Stimulated activated CD4-positive, alpha-beta T cell treated with anti-CD3 and anti-CD28 coated beads, Interleukin-2, amount 100 ng/mL, for 4 hours (primary cell): ENCODE data around the gene ESRP2.
A peak's percentile ranks its signal among the peaks of the same experiment; 100 is the strongest.

Experiments used
- DNase-seq: peaks from one replicate; pipeline ENCODE4 v3.0.0-alpha.2; 2020; ENCODE audit warnings: low read depth

ESRP2 gene

DNA sequence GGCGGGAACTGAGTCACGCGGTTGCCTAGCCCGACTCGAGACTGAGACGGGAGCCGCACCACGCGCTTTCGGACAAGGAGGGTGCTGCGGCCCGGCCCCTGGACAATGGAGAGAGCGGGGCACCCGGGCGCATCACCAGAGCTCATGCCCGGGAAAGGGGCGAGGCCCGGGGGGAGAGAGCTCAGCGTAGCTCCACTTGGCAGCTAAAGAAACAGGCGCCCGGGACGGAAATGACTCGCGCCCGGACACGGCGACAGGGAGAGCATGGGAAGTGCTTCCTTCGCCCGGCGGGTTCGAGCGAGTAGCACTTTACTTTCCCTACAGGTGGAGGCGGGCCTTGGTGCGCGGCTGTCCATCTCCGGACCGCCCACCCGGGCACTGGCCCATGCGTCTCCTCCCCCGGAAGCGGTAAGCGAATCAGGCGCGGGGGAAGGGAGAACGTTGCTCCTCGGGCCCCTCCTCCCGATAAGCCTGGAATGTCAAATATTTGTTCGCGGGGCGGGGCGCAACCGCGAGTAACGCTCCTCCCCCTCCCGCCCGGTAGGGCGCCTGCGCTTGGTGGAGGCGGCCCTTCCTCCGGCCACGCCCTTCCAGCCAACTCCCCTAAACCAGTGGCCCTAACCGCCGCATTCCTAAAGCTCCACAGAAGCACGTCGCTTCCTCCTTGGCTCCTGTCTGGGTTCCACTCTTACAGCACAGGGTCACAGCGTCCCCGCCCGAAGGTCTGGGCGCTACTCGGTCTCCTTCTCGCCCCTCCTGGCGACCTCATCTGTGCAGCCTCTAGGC lies 1.5 kb upstream of the ESRP2 start:
- DNase-seq: peak; percentile 87

DNA sequence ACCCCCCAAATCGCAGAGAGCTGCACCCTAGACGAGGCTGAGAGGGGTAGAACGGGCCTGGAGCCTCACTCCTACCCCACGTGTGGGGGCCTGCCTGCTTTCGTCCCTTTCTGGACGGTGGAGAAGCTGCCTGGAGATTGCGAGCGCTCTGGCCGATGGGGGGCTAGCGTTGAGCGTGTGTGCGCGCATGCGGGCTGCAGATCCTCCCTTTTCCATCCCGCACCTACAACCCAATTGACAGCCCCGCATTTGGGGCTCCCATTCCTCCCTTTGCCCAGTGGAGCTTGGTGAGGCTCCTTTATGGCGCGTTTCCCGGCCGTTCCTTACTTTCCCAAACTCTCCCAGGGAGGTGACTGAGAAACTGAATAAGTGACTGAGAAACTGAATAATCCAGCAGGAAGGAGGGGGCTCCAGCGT lies 907 bp upstream of the ESRP2 start:
- no peak for DNase-seq

DNA sequence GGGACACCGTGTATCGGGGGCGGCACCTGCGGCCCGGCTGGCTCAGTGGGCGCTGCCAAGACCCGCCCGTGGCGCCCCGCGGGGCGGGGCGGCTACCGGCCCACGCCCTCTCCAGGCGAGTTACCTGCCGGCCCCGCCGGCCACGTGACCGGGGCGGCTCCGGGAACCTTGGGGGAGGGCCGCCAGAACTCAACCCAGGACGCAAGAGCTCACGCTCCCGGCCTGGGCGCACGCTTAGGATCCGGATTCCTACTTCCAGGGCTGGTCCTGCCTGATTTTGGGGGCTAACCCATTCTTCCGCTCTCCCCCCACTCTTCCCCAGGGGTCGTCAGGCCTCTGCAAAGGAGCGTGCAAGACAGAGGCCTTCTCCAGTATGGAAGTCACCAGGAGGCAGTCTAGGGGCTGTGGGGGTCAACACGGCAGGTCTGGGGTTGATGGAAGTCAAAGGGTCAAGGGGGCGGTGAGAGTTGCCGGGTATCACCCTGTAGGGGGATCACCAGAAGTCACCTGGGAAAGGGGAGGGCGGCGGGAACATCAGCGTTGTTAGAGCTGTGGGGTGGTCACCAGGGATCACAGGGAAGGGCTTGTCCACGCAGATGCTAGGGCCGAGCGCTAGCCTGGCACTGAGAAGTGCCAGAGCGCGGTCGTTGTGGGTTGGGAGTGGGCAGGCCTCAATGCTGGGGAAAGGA lies 354 bp upstream of the ESRP2 start:
- DNase-seq: no peak

DNA sequence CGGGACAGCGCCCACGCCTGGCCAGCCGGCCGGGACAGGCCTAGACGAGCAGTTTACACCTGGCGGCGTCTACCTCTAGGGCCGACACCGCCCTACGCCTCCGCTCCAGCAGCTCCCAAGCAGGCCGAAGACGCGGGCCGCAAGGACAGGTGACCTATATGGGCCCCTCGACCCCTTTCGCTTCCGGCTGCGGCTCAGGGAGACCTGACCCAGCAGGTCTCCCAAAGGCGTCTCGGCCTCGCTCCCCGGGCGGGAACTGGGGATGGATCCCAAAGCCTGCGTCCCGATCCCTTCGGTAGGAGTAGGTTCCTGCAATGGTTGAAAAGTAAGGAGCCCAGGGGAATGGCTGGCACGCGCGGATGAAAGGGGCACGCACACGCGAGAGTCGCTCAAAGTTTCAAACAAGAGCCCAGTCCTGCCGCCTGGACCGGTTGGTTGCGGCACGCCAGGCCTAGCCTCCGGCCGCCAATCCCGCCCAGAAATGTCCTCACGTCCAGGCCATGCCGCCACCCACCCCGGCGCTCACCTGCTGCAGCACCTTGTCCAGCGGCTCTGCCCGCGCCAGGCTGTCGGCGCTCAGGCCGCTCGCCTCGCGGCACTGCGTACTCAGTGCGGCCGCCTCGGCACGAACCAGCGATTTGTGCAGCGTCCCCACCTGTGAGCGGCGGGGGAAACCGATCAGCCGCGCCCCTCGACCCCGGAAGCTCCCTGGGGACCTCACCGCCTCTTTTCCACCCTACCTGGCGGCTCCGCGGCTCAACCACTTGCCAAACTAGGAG lies 630 bp downstream of the ESRP2 start:
- DNase-seq: no peak

DNA sequence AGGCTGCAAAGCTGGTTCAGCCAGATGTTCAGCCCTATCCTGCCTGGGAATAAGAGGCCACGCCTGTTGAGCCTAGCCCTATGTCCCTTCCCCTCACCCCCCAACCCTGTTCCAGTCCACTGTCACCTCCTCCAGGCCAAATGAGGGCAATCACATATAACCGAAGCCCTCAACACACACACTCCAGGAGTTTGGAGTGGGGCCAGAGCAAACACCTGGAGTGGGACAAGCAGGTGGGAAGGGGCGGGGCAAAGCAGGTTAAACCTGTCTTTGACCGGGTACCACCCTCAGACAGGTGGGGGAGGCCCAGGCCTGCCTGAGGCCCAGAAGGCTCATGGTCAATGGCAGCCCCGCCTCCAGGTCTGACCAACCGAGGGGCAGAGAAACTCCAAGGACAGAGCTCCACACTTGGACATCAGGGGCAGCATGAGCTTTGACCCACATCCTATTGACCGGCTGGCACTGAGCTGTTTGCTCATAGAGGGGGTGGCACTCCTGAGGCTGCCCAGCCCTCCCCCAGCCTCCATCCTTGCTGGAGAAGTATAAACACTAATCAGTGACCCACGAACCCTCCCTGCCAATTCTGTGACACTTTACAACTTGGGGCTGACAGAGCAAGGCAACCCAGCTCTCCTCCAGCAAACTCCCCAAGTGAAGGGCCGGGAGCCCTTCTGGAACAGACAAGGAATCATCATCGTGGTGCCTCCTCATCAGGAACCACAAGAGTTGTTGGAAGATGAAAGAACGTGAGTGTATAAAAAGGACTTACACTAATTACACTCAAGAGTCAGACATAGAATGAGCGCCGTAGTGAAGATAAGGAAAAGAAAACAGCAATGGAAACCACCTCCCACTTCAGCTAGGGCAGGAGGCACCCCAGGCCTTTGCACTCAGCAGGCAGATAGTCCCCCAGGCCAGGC lies 1.5 kb downstream of the ESRP2 start:
- DNase-seq: no peak

DNA sequence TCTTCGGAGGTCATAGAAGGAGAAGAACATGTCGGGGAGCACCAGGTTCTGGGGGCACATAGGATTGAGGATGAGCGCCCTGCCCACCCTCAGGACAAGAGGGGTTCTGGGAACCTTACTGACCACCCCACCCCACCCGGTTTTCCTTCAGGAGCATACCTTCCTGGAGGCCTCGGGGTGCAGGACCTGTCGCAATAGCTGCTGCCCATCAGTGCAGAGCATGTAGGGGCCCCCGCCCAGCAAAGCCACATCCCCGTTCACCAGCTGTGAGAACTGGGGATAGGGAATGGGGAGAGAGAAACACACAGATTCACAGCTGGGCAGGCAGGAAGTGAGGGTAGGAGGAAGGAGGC lies 2.1 kb downstream of the ESRP2 start:
- DNase-seq: no peak

DNA sequence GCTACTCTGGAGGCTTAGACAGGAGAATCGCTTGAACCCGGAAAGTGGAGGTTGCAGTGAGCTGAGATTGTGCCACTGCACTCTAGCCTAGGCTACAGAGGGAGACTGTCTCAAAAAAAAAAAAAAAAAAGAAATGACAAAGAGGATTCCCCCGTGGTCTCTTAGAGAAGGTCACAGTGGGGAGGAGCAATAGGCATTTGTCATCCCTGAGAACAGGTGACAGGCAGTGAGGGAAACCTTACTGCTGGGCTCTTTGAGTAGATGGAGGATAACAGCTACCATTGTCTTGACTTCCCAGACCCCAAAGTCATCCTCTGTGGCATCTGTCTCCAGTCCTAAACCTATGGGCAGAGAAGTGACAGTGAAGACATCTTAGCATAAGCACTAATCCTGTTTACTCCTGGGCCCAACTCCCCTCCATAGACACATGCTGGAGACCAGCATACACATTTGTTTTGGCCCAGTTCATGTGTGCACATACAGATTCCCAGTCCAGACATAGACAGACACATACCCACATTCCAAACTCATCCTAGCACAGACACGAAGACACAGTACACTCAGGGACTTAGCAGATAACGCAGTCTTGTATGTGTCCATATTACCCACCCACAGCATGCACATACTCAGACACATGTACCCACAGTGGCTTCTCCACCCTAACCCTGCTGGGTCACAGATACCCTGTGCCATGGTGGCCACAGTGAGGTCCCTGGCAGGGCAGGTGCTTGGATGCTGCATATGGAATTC lies 2.7 kb downstream of the ESRP2 start:
- no peak for DNase-seq

DNA sequence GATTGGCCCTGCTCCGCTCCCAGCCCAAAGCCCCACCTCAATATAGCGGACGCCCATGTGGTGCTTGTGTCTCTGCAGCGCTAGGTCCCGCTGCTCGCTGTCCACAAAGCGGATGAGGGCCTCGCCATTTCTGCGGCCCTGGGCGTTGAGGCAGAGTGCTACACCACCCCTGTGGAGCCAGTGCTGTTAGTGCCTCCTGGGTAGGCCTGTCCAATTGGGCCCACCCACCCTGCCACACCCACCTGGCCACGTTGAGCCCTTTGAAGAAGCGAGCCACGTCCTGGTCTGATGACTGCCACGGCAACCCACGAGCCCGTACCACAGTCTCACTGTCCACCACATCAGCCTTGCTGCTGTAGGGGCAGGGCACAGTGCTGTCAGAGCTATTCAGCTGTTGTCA lies 3.6 kb downstream of the ESRP2 start:
- no peak for DNase-seq

DNA sequence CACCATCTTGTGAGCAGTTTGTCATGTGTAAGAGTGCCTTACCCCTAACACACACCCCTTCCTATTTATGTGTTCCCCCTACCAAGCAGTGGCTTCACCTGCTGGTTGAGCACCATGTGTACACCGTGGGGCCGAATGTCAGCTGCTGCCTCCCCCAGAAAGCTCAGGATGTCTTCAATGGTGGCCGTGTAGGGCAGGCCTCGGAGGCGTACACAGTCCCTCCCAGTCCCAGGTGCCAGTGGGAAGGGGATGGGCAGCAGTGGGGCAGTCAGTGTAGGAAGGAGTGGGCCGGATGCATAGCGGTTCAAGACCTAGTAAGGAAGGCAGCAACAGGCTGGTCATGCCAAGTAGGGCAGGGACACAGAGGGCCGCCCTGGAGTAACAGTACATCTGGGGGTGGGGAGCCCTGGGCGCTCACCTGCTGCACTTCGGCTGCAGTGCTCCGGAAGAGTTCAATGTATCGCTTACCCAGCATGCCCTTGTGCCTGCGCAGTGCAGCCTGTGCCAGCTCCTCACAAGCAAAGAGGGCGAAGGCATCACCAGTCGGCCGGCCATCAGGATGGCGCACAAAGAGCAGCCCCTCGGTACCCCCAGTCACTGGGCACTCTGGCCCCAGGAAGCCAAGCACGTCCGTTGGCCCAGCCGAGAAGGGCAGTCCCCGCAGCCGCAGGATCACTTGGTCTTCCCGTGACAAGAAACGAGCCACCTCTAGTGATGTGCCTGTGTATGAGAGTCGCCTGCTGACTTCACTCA lies 4.4 kb downstream of the ESRP2 start:
- no peak for DNase-seq

DNA sequence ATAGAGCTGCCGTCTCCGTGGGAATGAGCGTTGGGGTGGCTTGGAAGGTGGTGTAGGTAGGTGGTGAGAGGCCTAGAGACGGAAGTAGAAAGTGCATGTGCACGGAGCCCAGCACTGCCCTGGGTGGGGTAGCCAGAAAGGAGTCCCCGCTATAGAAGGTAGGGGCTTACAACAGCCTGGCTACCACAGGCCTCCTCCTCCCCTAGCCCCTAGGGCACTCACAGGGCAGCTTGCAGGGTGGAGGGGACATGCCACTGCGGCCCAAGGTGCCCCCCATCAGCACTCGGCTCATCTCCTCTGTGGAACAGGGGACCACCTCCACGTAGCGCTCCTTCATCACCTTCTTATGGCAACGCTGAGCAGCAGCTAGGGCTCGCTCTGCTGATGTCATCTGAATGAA lies 5.0 kb downstream of the ESRP2 start:
- DNase-seq: no peak

DNA sequence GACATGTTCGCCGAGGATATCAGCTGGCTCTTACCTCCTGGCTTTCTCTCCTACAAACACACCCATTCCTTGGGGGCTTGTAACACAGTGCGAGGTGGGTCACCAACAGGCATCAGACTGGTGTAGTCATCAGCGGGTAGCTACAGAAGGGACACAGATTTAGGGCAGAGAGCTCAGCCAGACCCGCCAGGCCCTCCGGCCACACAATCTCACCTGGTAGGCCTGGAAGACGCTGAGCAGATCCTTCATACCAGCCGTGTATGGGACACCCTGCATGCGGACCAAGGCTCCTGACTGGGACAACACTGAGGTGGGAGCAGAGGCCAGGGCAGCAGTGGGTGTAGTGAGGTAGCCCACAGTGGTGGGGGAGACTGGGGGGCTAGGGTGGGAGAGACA lies 5.8 kb downstream of the ESRP2 start:
- no peak for DNase-seq

DNA sequence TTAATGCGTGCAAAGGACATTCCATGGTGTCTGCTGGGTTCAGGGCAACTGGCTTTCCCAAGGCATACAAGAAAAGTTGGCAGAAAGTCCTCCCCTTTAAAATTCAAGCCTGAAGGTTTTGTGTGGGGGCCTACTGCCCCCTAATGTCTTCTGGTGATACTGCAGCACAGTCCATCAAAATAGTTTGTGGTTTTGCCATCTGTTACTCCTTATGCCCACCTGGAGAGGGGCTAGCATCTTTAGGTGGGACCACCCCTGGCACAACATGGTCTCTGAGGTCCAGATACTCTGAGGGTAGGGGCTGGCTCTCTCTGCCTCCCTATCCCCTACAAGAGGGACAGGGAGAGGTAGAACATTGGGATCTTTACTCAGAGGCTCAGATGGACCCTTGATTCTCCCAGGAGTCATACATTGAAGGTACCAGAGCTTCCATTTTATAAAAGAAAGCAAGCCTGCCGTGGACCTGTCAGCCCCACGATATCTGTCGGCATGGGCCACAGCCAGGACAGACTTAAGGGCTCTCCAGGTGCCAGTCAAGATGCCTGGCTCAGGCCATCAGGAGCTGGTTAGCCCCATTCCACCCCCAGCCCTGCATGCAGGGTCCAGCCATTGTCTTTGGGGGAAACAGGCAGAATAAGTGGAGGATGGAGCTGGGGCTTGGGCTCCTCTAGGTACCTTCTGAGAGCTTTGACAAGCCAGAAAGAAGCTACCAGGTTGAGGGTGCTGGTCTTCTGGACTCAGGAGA lies 6.3 kb downstream of the ESRP2 start:
- DNase-seq: no peak

DNA sequence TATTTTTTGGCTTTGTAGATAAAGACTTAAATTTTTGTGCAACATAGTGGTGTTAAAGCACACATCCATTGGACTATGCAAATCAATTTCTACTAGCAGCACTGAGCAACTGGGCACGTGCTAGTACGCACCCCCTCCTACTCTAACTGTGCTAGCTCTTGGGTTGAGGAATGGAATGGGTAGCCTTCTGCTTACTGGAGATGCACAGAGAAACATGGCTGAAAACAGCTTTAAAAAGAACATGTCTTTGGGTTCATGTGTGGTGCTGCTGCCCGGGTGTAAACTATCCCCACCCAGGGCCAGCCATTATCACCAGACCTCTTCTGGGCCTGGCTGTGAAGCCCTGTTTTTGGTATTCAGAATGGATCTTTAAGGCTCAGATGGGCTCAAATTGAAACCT lies 7.3 kb downstream of the ESRP2 start:
- DNase-seq: no peak

DNA sequence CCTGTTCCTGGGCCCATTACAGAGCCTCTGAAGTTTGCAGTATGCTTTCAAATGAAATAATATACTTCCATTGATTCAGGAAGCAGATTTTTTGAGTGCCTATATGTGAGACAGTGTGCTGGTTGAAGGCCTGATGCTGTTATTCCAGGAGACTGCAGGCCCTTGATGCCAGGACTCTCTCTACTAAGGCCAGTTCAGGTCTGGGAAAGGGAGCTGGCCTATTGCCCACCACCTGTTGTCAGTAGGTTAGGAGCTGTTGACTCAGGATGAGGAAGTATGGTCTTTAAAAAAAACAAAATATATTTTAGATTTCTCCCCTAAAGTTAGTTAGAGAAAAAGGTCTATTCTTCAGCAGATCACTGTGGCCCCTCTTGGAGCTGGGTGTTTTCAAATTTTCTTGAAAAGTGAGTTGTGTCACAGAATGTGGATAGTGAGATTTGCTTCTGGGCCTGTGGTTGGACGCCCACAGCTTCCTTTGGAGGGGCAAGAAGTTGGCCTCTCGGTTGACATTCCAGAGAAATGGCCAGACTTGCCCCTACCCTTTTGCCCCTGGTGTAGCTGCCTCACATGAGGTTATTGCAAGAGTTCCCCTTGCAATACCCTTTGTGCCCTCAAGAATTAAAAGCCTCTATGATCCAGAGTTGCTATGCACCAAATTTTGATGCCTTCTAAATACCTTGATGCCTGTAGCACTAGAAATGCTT lies 7.9 kb downstream of the ESRP2 start:
- DNase-seq: no peak

DNA sequence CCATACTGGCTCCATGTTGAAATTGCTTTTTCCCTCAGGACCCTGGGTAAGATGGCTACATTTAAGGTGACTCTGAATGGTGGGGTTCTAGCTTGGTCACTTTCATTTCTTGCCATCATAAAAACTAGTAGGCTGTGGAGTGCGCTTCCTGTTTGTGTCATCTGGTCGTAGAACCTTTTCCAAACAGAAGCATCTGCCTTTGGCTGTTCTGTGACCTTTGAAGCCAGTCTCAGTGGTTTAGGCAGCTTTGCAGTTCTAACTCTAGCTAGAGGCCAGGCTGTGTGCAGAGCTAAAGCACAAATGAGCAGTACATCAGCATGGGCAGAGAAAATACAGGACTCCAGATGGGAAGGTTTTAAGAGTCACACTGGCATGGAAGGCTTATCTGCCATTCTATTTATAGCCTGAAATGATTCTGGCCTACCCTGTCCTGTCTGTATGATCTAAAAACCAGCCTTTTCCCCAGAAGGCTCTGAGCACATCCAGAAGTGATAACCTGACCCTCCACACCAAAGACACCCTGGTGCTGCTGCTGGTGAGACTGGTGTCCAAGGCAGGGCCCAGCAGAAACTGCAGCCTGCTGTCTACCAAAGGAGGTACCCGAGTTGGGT lies 8.6 kb downstream of the ESRP2 start:
- no peak for DNase-seq

DNA sequence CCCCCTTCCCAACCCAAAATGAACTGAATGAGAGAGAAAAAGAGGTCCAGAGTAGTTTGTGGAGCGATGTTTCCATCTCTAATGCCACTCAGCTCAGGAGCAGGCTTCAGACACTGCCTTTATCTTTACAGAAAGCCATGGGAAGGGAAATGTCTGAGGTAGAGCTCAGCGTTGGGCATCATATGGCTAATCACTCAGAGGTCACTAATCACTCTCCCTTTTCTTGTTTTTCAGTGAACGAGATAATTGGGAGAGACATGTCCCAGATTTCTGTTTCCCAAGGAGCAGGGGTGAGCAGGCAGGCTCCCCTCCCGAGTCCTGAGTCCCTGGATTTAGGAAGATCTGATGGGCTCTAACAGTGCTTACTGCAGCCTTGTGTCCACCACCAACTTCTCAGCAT lies 9.8 kb downstream of the ESRP2 start:
- no peak for DNase-seq

DNA sequence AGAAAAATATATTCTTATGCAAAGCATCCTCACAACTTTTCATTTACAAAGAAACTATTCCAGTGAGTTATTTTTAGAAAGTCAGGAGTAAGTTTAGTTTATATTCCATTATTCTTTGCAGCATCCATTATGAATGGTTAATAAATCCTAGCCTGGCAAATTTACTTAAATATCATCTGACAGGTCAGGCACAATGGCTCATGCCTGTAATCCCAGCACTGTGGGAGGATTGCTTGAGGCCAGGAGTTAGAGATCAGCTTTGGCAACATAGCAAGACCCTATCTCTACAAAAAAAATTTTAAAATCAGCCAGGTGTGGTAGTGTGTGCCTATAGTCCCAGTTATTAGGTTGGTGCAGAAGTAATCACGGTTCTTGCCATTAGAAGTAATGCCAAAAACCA lies 12.9 kb downstream of the ESRP2 start:
- no peak for DNase-seq

DNA sequence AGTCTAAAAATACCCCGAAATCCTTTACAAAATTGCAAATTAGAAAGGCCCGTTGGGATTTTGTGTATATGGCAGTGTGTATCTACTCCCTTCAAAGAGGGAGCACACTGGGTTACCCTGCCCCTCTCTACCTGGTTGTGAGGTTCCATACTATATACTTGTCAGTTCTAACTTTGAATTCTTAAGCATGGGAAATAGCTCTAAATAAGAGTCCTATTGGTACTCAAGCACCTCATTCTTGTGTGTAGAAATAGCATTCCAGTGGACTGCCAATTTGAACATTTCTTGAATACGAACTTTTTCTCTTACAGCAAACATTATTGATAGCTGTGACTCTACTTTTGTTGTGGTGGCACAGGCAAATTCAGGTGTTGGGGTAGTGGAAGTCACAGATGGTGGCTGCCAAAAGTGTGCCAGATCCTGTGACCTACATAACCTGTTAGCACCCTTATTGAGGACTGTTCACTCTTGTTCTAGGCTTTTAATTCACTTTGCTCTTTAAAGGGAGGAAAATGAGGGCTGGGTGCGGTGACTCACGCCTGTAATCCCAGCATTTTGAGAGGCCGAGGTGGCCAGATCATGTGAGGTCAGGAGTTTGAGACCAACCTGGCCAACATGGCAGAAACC lies 16.1 kb downstream of the ESRP2 start:
- no peak for DNase-seq
